Osteoblast (primary cell): Measurements from ENCODE around the gene OR13G1. TPM values are rescaled to one million over a fixed set of nuclear protein-coding genes. Genes with fewer than 3 reads are reported as not detected.

ENCODE experiments used
- DNase-seq: peaks from one replicate; pipeline ENCODE4 v3.0.0; 2011; ENCODE audit warnings: low spot score, mixed read lengths; ENCODE audit not compliant: insufficient read length; ENCODE audit errors: missing footprints
- H2AFZ ChIP-seq: 2 replicates; pipeline ENCODE4 v1.6.0; 2011; ENCODE audit warnings: mild to moderate bottlenecking, low read length
- H3K27ac ChIP-seq: 2 replicates; pipeline ENCODE4 v1.5.1; 2011; ENCODE audit warnings: mild to moderate bottlenecking, low read depth, low read length, moderate library complexity
- H3K27me3 ChIP-seq: 2 replicates; pipeline ENCODE4 v1.6.0; 2012; ENCODE audit warnings: mild to moderate bottlenecking, control low read depth, inconsistent platforms, low read length, moderate library complexity; ENCODE audit not compliant: insufficient read depth
- H3K36me3 ChIP-seq: 2 replicates; pipeline ENCODE4 v1.5.1; 2011; ENCODE audit warnings: mild to moderate bottlenecking, low read length, control low read depth, moderate library complexity; ENCODE audit not compliant: insufficient read depth
- H3K4me1 ChIP-seq: 2 replicates; pipeline ENCODE4 v1.5.1; 2011; ENCODE audit warnings: mild to moderate bottlenecking, low read length, control low read depth, moderate library complexity; ENCODE audit not compliant: insufficient read depth
- H3K4me2 ChIP-seq: 2 replicates; pipeline ENCODE4 v1.6.0; 2011; ENCODE audit warnings: mild to moderate bottlenecking, low read length; ENCODE audit not compliant: insufficient read depth
- H3K4me3 ChIP-seq: fragments of 200-600 bp; sonication (generic); 3 replicates; pipeline ENCODE4 v1.5.1; 2012; ENCODE audit warnings: mild to moderate bottlenecking, low read length, inconsistent platforms; ENCODE audit not compliant: insufficient read depth
- H3K79me2 ChIP-seq: 2 replicates; pipeline ENCODE4 v1.6.0; 2012; ENCODE audit warnings: mild to moderate bottlenecking, low read length, control low read depth, inconsistent platforms; ENCODE audit not compliant: insufficient read depth
- H3K9me3 ChIP-seq: 2 replicates; pipeline ENCODE4 v1.5.1; 2011; ENCODE audit warnings: low read depth, low read length, control low read depth
- H4K20me1 ChIP-seq: 2 replicates; pipeline ENCODE4 v1.6.0; 2012; ENCODE audit warnings: mild to moderate bottlenecking, low read length, control low read depth; ENCODE audit not compliant: insufficient read depth
- CTCF ChIP-seq: IDR thresholded peaks from 2 replicates; pipeline ENCODE4 v1.5.1; 2011; ENCODE audit warnings: mild to moderate bottlenecking, low read depth, low read length, moderate library complexity; ENCODE audit errors: extremely low read depth
- total RNA-seq: library from RNA; depleted of rRNA; stranded (reverse); fragments of >200 nt; gene quantifications from 2 replicates; pipeline ENCODE4 v1.2.3, GENCODE V29; 2012

Gene OR13G1
- total RNA-seq, 1 donor = not detected

GRCh38 chr1:247701338-247701737 lies 21.8 kb upstream of the OR13G1 start:
- no peak for TF ChIP-seq CTCF
- no peak overlapping the region for H3K4me2 ChIP-seq
- no peaks in the 10 kb centered on the region for H3K36me3 ChIP-seq
- no peak overlapping the region for H2AFZ ChIP-seq
- no peaks in the 10 kb centered on the region for H4K20me1 ChIP-seq
- DNase-seq = no peak
- peaks cover 4% of the 10 kb centered on the region for H3K9me3 ChIP-seq
- no peaks in the 10 kb centered on the region for H3K4me1 ChIP-seq
- no peak overlapping the region for H3K27ac ChIP-seq
- H3K27me3 ChIP-seq = no peaks in the 10 kb centered on the region
- H3K4me3 ChIP-seq = no peak overlapping the region
- H3K79me2 ChIP-seq = no peaks in the 10 kb centered on the region

- H3K27me3 ChIP-seq = no peaks in the 10 kb centered on the region
- H3K27ac ChIP-seq = no peak overlapping the region
- H3K4me3 ChIP-seq = no peak overlapping the region
- H3K9me3 ChIP-seq = no peaks in the 10 kb centered on the region
- H3K4me1 ChIP-seq = no peaks in the 10 kb centered on the region
- no peaks in the 10 kb centered on the region for H3K79me2 ChIP-seq
- no peak overlapping the region for H2AFZ ChIP-seq
- no peak overlapping the region for H3K4me2 ChIP-seq
- peak; percentile 43 for TF ChIP-seq CTCF
- DNase-seq = no peak
- no peaks in the 10 kb centered on the region for H3K36me3 ChIP-seq
- H4K20me1 ChIP-seq = no peaks in the 10 kb centered on the region
These were observed 1.9 kb upstream of the OR13G1 start for GRCh38 chr1:247681288-247681897.

- Histone ChIP-seq H4K20me1 (no peaks in the 10 kb centered on the region), H3K27me3 (no peaks in the 10 kb centered on the region), H3K4me1 (no peaks in the 10 kb centered on the region), H3K27ac (no peak overlapping the region), H2AFZ (no peak overlapping the region), H3K9me3 (no peaks in the 10 kb centered on the region), H3K36me3 (no peaks in the 10 kb centered on the region), H3K79me2 (no peaks in the 10 kb centered on the region), H3K4me2 (no peak overlapping the region), H3K4me3 (no peak overlapping the region)
- DNase-seq = no peak
- no peak for TF ChIP-seq CTCF
These were observed 632 bp upstream of the OR13G1 start for GRCh38 chr1:247680171-247680570.

GRCh38 chr1:247669225-247669624 lies 10.3 kb downstream of the OR13G1 start:
- Histone ChIP-seq H3K79me2 (no peaks in the 10 kb centered on the region), H3K4me2 (no peak overlapping the region), H3K36me3 (no peaks in the 10 kb centered on the region), H3K27me3 (no peaks in the 10 kb centered on the region), H3K4me3 (no peak overlapping the region), H3K9me3 (no peaks in the 10 kb centered on the region), H2AFZ (no peak overlapping the region), H4K20me1 (no peaks in the 10 kb centered on the region), H3K4me1 (no peaks in the 10 kb centered on the region), H3K27ac (no peak overlapping the region)
- no peak for DNase-seq
- TF ChIP-seq CTCF = no peak
